Loucy (cell line): ENCODE data around the gene SLC17A8.

Source experiments
- H2AFZ ChIP-seq: fragments of 200-600 bp; sonication (generic); 2 replicates; pipeline ENCODE4 v1.6.0; 2016; ENCODE audit warnings: antibody characterized with exemption, mild to moderate bottlenecking, low read length, moderate library complexity
- H3F3A ChIP-seq: fragments of 200-600 bp; 2 replicates; pipeline ENCODE4 v1.6.0; 2016; ENCODE audit warnings: antibody characterized with exemption, low read depth, mild to moderate bottlenecking
- H3K27me3 ChIP-seq: fragments of 200-600 bp; sonication (generic); 2 replicates; pipeline ENCODE4 v1.6.1; 2014; ENCODE audit warnings: low read length, mild to moderate bottlenecking; ENCODE audit not compliant: insufficient read depth, poor library complexity, severe bottlenecking
- H3K36me3 ChIP-seq: fragments of 200-600 bp; sonication (generic); 2 replicates; pipeline ENCODE4 v1.6.1; 2016; ENCODE audit warnings: low read length; ENCODE audit not compliant: insufficient read depth
- H3K4me1 ChIP-seq: fragments of 200-600 bp; sonication (generic); 2 replicates; pipeline ENCODE4 v1.5.1; 2014; ENCODE audit warnings: low read length, mild to moderate bottlenecking; ENCODE audit not compliant: insufficient read depth, poor library complexity, severe bottlenecking
- H3K4me2 ChIP-seq: fragments of 200-600 bp; sonication (generic); 2 replicates; pipeline ENCODE4 v1.6.0; 2014; ENCODE audit warnings: antibody characterized with exemption, low read length, low read depth, mild to moderate bottlenecking; ENCODE audit not compliant: poor library complexity, severe bottlenecking
- H3K4me3 ChIP-seq: fragments of 200-600 bp; sonication (generic); 2 replicates; pipeline ENCODE4 v1.5.1; 2014; ENCODE audit warnings: low read length, mild to moderate bottlenecking, mixed read lengths; ENCODE audit not compliant: poor library complexity, severe bottlenecking
- H3K79me2 ChIP-seq: fragments of 200-600 bp; sonication (generic); 2 replicates; pipeline ENCODE4 v1.6.1; 2014; ENCODE audit warnings: low read length; ENCODE audit not compliant: insufficient read depth
- H3K9ac ChIP-seq: fragments of 200-600 bp; sonication (generic); 2 replicates; pipeline ENCODE4 v1.6.0; 2014; ENCODE audit warnings: mild to moderate bottlenecking, low read depth, low read length, moderate library complexity; ENCODE audit not compliant: poor library complexity, severe bottlenecking
- H3K9me2 ChIP-seq: fragments of 200-600 bp; sonication (generic); replicated peaks from 2 replicates; pipeline ENCODE4 v1.6.1; 2016; ENCODE audit warnings: low read depth, low read length, mixed read lengths
- H3K9me3 ChIP-seq: fragments of 200-600 bp; sonication (generic); 2 replicates; pipeline ENCODE4 v1.6.1; 2014; ENCODE audit warnings: mild to moderate bottlenecking, antibody characterized with exemption, low read length, low read depth; ENCODE audit not compliant: insufficient read depth
- H4K20me1 ChIP-seq: fragments of 200-600 bp; sonication (generic); 2 replicates; pipeline ENCODE4 v1.6.0; 2014; ENCODE audit warnings: antibody characterized with exemption, low read length, mild to moderate bottlenecking; ENCODE audit not compliant: insufficient read depth, poor library complexity, severe bottlenecking
- EZH2phosphoT487 ChIP-seq: fragments of 200-600 bp; IDR thresholded peaks from 2 replicates; pipeline ENCODE4 v1.6.1; 2018; ENCODE audit warnings: antibody characterized with exemption, mild to moderate bottlenecking, moderate library complexity, borderline replicate concordance
- TF ChIP-seq, protein P1 (sequence below): fragments of 200-600 bp; sonication (generic); conservative IDR thresholded peaks from 2 replicates; pipeline ENCODE4 v1.5.1; 2014; ENCODE audit warnings: mild to moderate bottlenecking, antibody characterized with exemption, low read length

Gene SLC17A8

DNA sequence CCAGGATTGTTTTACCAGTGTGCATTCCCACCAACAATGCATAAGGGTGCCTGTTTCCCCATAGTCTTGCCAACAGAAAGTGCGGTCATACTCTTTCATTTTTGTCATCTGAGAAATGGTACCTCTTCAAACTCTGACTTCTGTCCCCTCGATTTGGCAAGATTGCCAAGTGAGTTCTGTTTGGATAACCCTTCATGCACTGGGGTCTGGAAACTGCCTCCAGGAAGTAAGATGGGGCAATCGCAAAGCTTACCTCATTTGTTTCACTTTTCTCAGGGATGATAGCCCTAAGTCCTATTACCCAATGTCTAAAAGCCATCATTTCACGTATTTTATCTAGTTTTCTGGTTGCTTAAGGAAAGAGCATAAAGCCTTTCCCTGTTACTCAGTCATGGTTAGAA, 88.2 kb downstream of the SLC17A8 start:
- Histone ChIP-seq H3K4me1 (no peaks in the 10 kb centered on the region), H3K9me2 (no peaks in the 10 kb centered on the region), H3K9ac (no peak overlapping the region), H3K4me2 (no peak overlapping the region), H4K20me1 (no peaks in the 10 kb centered on the region), H3F3A (no peaks in the 10 kb centered on the region), H3K9me3 (no peaks in the 10 kb centered on the region), H3K79me2 (no peaks in the 10 kb centered on the region), H2AFZ (no peak overlapping the region), H3K36me3 (no peaks in the 10 kb centered on the region), H3K4me3 (no peak overlapping the region), H3K27me3 (no peaks in the 10 kb centered on the region)
- TF ChIP-seq EZH2phosphoT487: no peak
- TF ChIP-seq, protein P1, sequence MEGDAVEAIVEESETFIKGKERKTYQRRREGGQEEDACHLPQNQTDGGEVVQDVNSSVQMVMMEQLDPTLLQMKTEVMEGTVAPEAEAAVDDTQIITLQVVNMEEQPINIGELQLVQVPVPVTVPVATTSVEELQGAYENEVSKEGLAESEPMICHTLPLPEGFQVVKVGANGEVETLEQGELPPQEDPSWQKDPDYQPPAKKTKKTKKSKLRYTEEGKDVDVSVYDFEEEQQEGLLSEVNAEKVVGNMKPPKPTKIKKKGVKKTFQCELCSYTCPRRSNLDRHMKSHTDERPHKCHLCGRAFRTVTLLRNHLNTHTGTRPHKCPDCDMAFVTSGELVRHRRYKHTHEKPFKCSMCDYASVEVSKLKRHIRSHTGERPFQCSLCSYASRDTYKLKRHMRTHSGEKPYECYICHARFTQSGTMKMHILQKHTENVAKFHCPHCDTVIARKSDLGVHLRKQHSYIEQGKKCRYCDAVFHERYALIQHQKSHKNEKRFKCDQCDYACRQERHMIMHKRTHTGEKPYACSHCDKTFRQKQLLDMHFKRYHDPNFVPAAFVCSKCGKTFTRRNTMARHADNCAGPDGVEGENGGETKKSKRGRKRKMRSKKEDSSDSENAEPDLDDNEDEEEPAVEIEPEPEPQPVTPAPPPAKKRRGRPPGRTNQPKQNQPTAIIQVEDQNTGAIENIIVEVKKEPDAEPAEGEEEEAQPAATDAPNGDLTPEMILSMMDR: no peak

DNA sequence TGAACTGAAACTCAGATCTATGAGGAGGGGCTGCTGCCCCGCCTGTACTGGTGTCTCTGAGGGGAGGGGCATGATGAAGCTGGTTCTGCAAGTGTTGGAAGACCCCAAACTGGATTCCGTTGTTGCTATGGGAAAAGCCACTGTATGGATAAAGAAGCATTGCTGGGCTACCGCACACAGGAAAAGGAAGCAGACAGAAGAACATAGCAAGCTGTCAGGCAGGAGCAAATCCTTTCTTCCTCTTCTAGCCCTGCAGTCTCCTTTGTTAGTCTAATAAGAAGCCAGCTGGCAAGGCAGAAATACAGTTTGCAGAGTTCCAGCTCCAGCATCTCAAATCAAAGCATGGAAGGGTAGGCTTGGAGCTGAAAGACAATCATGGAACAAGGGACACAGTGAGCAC, 90.5 kb downstream of the SLC17A8 start:
- no peaks in the 10 kb centered on the region for H3K36me3 ChIP-seq
- H3F3A ChIP-seq: no peaks in the 10 kb centered on the region
- H4K20me1 ChIP-seq: no peaks in the 10 kb centered on the region
- TF ChIP-seq EZH2phosphoT487: no peak
- TF ChIP-seq, protein P1: no peak
- H3K79me2 ChIP-seq: no peaks in the 10 kb centered on the region
- no peak overlapping the region for H3K4me2 ChIP-seq
- H3K9me2 ChIP-seq: no peaks in the 10 kb centered on the region
- H3K9me3 ChIP-seq: no peaks in the 10 kb centered on the region
- H3K4me3 ChIP-seq: no peak overlapping the region
- H3K27me3 ChIP-seq: no peaks in the 10 kb centered on the region
- H3K4me1 ChIP-seq: no peaks in the 10 kb centered on the region
- H3K9ac ChIP-seq: no peak overlapping the region
- H2AFZ ChIP-seq: no peak overlapping the region

DNA sequence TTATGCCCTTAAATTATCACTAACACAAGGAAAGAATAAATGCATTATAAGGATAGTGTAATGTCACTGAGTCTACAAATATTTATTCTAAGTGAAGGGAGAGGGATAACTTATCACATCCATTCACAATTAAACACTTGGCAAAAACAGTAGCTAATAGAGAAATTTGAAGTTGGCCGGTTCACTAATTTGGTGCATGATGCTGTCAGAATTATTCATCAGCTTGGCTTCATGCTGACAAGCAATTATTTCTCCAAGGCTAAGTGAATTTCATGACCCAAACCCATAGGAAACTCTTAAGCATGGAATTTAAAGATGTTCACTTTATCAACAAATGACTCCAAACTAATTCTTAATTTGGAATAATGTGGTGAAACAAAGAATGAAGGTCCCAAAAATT, 91.8 kb downstream of the SLC17A8 start:
- H3K27me3 ChIP-seq: no peaks in the 10 kb centered on the region
- H3K36me3 ChIP-seq: no peaks in the 10 kb centered on the region
- no peak overlapping the region for H2AFZ ChIP-seq
- no peaks in the 10 kb centered on the region for H3K9me2 ChIP-seq
- H3K79me2 ChIP-seq: no peaks in the 10 kb centered on the region
- H3K4me1 ChIP-seq: no peaks in the 10 kb centered on the region
- no peak overlapping the region for H3K9ac ChIP-seq
- no peak overlapping the region for H3K4me2 ChIP-seq
- TF ChIP-seq, protein P1: no peak
- no peak for TF ChIP-seq EZH2phosphoT487
- H3K9me3 ChIP-seq: no peaks in the 10 kb centered on the region
- no peak overlapping the region for H3K4me3 ChIP-seq
- no peaks in the 10 kb centered on the region for H4K20me1 ChIP-seq
- no peaks in the 10 kb centered on the region for H3F3A ChIP-seq
